ENCODE measurements around the gene TBC1D2B.
A peak's percentile ranks its signal among the peaks of the same experiment; 100 is the strongest.
"Not testable (repeated sequence)": the region's sequence is repeated elsewhere in the genome, so short reads cannot be mapped to it uniquely, and the experiment has no call there.

The TBC1D2B gene

GRCh38 chr15:77985931-77986480 lies 91.5 kb downstream of the TBC1D2B start:
- DNase-seq = no peak

GRCh38 chr15:77985031-77985930 lies 92.2 kb downstream of the TBC1D2B start:
- no peak for DNase-seq

- no peak for DNase-seq
These were observed 93.1 kb downstream of the TBC1D2B start for GRCh38 chr15:77984446-77984861.

DNA sequence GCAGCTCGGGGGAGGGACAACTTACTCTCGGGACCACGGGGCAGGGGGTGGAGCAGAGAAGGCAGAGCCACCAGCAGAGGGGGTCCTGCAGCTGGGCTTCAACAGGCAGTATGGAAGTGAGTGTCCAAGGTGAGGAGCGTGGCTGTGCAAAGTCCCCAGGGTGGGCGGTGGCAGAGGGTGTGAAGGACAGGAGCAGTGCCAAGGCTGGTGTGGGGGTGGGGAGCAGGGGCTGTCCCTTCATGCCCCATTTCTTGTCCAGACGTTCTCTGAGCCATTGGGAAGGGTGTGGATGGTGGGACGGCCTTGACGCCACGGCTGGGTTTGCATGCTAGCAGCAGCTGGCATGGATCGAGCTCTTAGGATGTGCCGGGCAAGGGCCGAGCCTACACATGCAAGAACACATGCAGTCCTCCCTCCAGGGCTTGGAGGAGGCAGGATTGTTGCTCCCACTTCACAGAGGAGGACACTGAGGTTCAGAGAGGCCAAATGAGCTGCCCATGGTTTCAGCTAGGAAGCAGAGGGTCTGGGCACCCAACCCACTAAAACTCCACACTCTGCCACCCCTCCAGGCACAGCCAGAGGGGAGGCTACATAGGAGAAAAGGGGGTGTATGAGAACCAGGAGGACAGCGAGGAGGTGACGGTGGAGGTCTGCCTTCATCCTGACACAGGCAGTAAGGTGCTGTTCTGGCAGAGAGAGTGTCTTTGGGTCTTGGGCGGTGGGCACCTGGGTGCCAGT lies 93.6 kb downstream of the TBC1D2B start:
- no peak for DNase-seq

DNA sequence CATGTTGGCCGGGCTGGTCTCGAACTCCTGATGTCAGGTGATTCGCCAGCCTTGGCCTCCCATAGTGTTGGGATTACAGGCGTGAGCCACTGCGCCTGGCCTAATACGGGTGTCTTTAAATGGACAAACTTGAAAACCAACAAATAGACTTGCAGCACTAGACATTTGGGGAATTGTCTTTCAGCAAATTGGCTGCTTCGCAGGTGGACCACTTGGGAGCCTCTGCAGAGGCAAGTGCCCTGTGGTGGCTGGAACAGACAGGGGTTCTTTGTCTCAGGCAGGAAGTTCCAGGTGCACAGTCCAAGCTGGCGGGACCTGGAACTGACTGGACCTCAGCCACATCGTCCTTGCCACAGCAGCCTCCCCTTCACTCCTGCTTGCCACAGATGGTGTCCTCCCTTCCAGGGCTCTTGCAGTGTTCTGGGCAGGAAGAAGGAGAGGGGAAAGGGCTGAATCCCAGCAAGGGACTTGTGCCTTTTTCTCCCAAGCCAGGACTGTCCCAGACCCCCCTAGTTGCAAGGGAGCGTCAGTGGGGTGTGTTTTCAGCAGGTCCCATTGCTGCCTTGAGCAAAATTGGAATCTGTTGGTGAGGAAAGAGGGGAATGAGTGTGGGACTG lies 94.3 kb downstream of the TBC1D2B start:
- no peak for DNase-seq

- no peak for DNase-seq
These were observed 95.4 kb downstream of the TBC1D2B start for GRCh38 chr15:77982127-77982490.

DNA sequence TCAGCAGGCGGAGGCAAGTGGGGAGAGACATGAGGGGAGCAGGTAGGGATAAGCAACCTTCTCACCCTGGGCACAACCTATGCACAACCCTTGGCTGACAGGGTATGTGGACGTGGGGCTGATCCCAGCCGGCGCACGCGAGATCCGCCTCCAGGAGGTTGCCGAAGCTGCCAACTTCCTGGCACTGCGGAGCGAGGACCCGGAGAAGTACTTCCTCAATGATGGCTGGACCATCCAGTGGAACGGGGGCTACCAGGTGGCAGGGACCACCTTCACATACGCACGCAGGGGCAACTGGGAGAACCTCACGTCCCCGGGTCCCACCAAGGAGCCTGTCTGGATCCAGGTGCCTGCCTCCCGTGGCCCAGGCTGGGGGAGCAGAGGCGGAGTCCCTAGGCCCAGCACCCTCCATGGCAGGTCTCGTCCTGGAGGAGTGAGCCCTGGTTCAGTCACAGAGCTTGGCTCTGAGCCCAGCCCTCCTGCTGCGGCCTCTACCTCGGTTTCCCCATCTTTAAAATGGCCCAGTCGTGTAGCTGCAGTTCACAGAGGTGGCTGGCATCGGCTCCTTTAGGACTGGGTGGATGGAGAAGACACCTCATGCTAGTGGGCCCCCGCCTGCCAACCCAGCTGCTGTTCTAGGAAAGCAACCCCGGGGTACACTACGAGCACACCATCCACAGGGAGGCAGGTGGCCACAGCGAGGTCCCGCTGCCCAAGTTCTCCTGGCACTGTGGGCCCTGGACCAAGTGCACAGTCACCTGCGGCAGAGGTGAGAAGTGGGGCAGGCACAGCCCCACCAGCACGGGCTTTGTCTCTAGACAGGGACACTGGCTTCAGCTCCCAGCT lies 96.0 kb downstream of the TBC1D2B start:
- no peak for DNase-seq

GRCh38 chr15:77980674-77981073 lies 96.8 kb downstream of the TBC1D2B start:
- DNase-seq = not testable (repeated sequence)

DNA sequence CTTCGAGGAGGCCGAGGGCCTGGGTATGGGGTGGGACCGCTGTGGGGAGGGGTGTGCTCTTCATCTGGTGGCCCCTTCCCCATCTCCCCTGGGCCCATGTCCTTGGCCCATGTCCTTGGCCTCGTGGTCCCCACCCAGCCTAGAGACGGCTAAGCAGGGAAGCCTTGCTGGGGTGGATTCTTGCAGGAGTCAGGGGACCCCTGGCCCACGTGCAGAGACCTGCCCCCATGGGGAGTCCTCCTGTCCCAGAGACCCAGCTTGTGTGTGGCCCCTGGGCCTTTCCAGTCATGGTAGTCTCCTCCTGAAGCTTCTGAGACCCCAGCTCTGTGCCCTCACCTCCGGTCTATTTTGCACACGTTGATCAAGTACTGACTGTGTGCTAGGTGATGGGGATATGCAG lies 97.4 kb downstream of the TBC1D2B start:
- DNase-seq = no peak

DNA sequence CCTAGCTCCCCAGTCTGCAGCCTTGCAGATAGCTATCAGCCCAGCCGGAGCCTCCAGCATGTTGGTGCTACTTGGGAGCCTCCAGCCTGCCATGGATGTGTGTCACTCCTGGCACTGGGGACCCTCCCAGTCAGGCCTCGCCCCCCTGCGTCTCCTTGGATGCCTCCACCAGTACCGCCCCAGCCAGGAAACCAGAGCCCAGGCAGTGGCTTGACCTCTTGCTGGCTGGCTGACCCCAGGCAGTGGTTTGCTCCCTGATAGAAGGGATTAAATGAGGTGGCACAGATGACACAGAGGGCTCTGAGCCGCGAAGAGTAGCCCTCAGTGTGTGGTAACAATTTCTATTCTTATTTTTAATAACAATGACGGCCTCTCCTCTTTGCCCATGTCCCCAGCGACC lies 98.4 kb downstream of the TBC1D2B start:
- DNase-seq = not testable (repeated sequence)

DNA sequence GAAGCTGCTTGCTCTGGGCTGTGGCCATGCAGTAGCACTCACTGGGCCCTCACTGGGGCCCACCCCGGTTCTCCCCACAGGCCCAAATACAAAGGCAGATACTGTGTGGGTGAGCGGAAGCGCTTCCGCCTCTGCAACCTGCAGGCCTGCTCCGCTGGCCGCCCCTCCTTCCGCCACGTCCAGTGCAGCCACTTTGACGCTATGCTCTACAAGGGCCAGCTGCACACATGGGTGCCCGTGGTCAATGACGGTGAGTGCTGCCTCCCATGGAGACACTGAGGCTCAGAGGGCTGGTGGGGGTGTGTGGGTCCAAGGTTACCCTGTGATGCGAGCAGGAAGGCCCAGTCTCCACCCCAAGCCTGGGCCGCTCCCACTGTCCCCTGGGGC lies 98.8 kb downstream of the TBC1D2B start:
- not testable (repeated sequence) for DNase-seq

GRCh38 chr15:77977903-77978758 lies 99.4 kb downstream of the TBC1D2B start:
- not testable (repeated sequence) for DNase-seq

- DNase-seq = not testable (repeated sequence)
These were observed 100.6 kb downstream of the TBC1D2B start for GRCh38 chr15:77976760-77977525.

DNA sequence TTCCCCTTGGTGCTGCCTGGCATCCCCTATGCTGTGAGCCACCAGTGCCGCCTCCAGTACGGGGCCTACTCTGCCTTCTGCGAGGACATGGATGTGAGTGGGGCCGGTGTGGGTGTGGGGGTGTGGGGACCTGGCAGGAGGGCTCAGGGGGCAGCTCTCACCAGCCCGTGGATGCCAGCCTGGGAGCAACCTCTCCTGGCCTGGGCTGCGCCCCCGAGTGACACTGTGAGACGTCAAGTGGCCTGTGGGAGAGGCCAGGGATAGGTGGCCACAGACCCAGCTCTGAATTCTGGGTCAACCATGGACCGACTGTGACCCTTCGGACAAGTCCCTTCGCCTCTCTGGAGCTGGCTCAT lies 101.4 kb downstream of the TBC1D2B start:
- not testable (repeated sequence) for DNase-seq

GRCh38 chr15:77975332-77976094 lies 102.0 kb downstream of the TBC1D2B start:
- peak in 1 of 14 donors; percentile 43 for DNase-seq

DNA sequence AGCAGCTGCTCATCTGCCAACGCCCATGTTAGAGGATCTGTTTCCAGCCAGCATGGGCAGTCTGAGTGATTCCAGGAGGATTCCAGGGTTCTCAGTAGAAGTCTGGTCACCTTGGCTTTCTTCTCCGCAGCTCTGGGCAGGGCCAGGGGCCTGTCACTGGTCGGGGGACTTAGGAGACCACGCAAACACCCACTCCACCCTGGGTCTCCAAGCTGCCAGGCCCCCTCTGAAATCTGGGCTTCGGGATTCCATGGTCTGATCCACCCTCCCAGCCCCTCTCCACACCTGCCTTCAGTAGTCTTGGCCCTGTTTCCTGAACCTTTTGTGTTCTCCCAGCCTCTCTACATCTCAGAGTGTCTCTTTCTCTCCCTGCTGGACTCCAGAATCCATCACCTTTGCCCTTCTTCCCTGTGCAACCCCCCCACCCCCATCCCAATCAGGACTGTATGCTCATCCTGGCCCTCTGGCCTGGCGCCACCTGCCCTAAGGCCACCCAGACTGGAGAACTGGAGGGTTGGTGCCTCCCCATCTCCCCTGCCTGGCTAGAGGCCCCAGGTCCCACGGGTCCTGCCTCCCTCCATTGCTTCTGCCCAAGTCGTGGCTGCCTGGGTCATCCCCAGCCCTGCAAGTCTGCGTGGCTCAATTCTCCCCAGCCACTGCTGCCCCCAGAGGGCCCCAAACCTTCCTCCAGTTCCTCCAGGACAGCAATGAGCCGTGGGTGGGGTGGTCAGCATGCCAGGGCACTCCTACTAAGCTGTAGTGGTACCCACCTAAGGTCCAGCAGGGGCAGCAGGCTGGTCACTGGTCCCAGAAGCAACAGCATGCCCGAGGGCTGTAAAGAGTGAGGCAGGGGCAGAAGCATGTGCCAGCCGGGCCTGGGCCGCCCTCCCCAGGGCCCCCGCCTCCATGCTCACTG lies 102.8 kb downstream of the TBC1D2B start:
- no peak for DNase-seq

GRCh38 chr15:77974098-77974414 lies 103.5 kb downstream of the TBC1D2B start:
- DNase-seq = peak in 12 of 14 donors; percentile 10 to 77 (median 38)
